Stimulated activated CD8-positive, alpha-beta memory T cell treated with anti-CD3 and anti-CD28 coated beads, Interleukin-4, amount 100 ng/mL, for 4 hours (primary cell): Measurements from ENCODE around the gene B3GAT2.

Source experiments
- DNase-seq, 2 donors: peaks; one replicate each; pipeline ENCODE4 v3.0.0-alpha.2; 2020; ENCODE audit warnings: low read depth in 2 of 2, low spot score in 1 of 2

The B3GAT2 gene

DNA sequence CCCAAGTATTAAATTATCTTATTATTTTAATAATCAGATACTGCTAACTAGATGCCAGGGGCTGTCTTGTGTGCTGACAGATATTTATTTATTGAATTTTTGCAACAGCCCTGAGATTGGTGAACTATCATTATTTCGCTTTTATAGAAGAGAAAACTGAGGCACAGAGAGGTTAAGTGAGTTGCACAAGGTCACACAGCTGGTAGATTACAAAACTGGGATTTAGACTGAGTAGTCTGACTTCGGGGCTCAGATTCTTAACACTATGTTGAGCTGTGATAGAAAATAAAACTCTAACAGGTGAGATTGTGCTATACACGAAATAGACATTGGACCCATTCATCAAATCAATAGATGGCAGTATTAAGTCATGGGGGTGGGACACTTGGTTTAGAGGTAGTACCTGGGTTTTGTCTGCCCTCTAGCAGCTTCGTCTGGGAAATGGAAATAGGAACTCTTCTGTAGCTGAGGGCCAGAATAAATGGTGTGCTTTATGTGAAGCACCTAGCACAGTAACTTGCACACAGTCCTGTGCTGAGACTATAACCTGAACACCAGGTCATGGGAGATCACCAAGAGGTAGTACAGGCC, 113.4 kb downstream of the B3GAT2 start:
- no peak for DNase-seq

DNA sequence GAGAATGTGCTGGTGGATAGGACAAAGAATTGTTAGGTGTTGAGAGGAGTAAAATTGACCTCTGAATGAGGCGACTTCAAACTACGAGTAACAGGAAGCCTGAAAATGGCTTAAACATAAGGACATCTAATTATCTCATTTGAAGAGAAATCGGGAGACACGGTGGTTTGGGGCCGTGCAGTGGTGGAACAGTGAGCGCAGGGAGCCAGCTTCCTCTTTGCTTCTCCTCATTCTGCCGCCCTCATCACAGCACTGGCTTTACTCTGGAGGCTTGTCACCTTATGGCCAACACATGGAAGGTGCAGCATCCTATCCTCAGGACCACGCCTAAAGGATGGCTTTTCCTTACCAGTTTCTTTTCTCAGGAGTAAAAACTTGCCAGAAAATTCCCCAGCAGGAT, 114.3 kb downstream of the B3GAT2 start:
- DNase-seq: no peak

DNA sequence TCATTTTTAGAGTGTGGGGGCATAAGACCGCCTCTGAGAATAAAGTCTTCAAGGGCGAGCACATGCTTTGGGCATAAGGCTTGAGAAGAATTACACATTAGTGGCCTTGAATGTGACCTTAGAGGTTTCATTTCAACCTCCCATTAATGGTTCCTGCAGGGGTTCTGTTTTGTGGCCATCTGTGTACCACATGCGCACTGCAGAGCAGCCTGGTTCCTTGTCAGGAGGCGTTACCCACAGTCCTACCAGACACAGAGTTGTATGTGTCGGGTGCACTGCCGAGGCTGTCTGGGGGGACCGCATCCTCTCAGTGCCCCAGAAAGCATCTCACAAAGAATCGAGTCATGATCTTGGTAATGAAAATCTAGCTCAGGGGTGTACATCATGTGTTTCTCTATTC, 115.7 kb downstream of the B3GAT2 start:
- DNase-seq: no peak

DNA sequence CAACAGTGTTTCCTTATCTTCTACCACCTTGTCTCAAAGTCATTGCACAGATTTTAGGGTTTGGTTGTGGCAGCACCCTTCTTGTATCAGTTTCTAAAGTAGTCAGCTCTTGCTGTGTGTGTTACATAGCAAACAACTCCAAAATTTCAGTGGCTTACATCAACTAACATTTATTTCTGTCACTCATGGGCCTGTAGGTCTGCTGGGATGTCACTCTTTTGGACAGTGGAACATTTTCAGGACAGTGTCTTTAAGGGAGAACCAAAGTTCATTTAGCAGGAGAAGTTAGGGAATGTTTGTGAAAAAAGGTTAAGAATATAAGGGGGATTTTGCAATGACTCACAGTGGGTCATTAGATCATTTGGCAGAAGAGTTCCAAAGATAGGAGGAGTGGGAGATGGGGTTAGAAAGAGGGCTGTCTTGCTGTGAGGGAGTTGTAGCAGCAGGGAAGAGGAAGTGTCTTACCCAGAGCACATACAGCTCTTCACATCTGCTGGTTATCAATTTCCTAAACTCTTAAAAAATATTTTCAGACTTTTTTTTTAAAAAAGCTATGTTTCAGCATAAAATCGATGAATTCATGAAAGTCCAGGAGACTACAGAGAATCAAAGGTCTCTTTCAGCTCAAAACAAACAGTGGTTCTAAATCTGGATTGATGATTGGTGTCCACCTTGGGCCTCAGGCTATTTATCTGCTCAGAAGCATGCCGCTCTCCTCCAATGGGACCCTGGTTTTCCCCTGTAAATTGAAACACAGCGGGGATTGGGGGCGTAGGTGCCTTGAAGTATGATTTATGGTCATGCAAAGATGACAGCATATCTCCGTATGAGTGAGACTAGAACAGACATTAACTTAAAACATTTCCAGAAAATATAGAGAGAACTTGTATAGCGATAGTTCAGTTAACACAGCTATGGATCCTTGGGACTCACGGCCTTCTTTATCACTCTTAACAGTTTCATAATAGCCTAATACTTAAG, 117.3 kb downstream of the B3GAT2 start:
- DNase-seq: no peak

DNA sequence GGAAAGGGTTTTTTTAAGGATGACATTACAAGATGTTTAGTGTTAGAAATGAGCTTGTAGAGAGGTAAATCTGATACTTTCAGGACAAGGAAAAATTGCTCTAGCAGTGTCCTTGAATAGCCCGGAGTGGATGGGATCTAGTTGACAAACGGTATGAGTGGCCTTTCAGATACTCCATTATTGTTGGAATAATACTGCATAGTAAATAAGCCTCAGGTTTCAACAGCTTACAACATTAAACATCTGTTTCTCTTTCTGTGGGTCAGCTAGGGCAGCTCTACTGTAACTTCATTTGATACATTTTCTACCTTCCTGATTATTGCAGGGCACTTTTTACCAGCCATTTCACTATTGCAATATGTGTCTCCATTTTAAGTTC, 118.0 kb downstream of the B3GAT2 start:
- DNase-seq: no peak

DNA sequence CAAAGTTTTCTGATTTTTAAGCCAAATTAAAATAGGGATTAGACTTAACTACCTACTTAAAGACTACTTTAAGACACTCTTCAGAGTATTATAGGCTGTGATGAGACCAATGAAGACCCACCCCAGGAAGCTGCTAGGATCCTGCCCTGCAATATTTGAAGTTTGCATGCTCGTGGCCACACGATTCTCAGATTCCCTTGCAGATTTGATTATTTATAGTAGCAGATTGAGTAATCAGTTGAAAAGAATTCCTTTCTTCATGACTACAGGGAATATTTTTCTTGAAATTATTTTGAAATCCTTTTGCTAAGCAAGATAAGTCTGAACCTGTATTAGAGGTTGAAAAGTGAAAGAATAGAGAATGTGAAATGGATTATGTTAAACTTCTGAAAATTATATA, 122.3 kb downstream of the B3GAT2 start:
- no peak for DNase-seq

DNA sequence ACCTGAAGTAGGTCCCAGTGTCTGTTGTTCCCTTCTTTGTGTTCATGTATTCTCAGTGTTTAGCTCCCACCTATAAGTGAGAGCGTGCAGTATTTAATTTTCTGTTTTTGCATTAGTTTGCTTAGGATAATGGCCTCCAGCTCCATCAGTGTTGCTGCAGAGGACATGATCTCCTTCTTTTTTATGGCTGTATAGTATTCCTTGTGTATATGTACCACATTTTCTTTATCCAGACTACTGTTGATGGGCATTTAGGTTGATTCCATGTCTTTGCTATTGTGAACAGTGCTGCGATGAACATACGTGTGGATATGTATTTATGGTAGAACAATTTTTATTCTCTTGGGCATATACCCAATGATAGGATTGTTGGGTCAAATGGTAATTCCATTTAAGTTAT, 125.4 kb downstream of the B3GAT2 start:
- DNase-seq: no peak

DNA sequence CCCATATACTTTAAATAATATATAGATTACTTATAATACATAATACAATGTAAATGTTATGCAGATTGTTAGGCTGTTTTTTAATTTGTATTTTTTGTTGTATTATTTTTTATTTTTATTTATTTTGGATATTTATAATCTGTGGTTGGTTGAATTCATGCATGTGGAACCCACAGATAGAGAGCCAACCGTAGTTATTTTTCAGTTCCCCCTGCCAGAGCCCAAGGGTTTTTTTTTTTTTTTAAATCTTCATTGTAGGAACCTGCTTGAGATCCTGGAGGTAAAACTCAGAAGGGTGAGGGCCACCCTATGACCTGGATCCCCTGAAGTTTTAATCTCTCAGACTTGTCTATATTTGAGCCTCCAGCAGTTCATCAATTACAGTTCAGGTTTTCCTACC, 133.2 kb downstream of the B3GAT2 start:
- DNase-seq: no peak

DNA sequence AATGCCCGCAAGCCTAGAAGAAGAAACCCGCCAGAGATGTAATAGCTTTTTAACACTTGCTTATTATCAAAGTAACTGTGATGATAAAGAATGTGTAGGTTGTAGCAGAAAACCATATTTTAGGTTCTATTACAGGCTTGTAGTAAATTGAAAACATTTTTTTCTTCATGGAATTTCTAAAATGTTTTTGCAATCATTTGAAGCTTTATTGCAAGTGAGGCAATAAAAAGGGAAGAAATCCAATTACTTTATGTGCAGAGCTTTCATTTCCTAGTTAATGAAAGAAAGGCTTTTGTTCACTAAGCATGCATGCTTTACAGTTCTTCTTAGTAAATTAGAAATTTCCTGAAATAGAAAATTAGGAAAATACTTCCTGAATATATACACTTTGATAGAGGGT, 135.1 kb downstream of the B3GAT2 start:
- DNase-seq: no peak

DNA sequence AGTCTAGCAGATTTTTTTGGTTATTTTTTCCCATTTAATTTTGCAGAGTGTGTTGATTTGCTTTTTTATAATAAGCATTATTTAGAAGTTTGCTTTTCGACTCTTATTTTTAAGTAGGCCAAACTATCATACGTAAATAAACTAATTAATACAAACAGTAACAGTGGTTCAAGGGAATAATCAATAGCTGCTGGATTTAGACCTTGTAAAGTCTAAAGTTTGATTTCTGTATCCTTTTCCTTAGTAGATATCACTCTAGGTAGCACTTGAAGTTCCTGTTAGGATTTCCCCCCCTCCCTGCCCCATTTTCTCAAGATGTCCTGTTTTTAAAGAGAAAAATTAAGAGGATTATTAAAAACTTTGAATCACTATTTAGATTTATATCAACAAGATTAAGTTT, 136.1 kb downstream of the B3GAT2 start:
- no peak for DNase-seq

DNA sequence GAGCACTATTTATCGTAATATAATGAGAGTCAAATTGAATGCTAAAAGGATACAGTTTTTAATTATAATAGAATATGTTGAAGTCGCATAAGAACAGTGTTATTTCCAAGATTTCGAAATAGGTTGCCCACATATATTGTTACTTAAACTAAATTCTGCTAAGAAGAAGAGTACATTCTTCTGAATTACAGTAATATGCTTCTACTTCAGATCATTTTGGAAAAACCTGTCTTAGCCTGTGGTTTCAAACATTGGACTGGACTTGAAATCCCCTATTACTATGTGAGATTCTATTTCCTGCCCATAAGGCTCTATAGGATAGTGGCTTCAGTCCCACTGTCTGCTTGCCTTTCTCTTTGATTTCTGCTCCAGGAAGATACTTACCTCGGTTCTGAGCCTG, 137.2 kb downstream of the B3GAT2 start:
- no peak for DNase-seq

DNA sequence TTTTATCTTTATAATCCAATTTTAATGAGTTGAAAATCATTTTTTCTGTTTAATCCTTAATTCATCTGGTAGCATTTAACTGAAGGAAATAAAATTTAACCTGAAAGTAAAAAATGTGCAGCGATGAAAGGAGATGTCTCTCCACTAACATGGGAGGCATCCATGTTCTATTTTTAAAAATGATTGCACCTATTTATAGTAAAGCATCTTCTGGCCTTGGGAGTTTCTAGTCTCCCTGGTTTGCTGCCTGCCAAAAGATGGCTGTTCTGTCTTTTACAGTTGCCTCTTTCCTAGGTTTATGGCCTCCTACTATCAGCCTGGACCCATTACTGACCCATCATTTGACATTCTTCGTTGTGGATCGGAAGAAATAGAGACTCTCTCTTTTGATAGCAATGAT, 143.0 kb downstream of the B3GAT2 start:
- DNase-seq: no peak

DNA sequence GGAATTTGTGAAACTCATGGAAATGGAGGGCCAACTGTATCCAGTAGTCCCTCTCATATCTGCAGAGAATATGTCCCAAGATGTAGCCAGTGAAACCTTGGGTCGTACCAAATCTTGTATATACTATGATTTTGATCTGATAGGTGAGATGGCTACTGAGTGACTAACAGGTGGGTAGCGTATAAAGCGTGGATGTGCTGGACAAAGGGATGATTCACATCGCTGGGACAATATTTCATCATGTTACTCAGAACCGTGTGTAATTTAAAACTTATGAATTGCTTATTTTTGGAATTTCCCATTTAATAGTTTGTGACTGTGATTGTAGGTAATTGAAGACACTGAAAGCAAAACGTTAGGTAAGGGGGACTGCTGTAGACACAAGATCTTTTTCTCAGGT, 145.1 kb downstream of the B3GAT2 start:
- no peak for DNase-seq
